ENCODE data around the gene SAE1. TPM values are rescaled to one million over a fixed set of nuclear protein-coding genes. Genes with fewer than 3 reads are reported as not detected.

Gene SAE1
- total RNA-seq, 1 donor from 2014 or later = 305 TPM

DNA sequence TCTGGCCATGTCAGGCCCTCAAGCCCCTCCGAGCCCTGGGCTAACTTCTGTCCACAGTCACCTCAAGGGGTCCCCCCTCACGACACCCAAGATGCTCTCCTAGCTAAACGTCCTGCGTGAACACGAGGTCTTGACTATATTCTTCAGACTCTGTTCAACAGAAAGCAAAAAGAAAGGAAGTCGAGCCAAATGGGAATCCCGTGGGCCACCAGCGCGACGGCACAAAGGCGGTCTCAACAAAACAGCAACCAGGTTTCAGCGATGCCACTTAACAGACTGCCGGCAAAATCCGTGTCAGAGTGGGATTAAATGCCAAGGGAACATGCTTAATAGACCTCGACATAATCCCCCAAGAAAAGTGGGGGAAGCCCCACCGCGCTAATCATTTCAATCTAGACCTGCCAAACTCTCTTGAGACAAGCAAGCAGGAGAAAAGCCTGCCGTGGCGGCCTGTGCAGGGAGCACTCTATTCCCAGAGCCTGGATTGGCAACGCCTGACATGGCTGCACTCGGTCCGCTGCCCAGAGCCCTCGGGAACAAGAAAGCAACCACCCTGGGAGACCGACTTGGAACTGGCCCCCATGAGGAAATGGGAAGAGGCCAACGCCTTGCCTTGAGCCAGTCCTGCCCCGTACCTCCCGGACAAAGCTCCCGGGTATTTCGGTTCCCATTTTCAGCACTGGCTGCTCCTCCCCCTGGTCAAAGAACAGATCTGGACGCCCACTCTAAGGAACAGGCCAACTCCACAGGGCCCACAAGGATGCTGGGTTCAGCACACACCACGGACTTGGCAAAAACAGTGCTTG lies 33.0 kb upstream of the SAE1 start:
- Histone ChIP-seq H3K9me3 (ENCODE audit: low read depth) (no peaks in the 10 kb centered on the region), H3K27me3 (no peaks in the 10 kb centered on the region), H3K4me1 (peaks cover 40% of the 10 kb centered on the region), H2AFZ (replicated peaks) (no peak overlapping the region), H3K9ac (peak overlapping the region; percentile 28), H3F3A (ENCODE audit: low read depth) (peaks cover 13% of the 10 kb centered on the region), H3K4me2 (no peak overlapping the region), H4K20me1 (ENCODE audit: low read depth) (peaks cover 87% of the 10 kb centered on the region), H3K79me2 (ENCODE audit: low read depth) (peaks cover 83% of the 10 kb centered on the region), H3K27ac (no peak overlapping the region), H3K4me3 (no peak overlapping the region), H3K36me3 (no peaks in the 10 kb centered on the region)
- Mint-ChIP-seq H3K4me3 (no peak overlapping the region), H3K4me1 (peaks cover 50% of the 10 kb centered on the region), H3K9me3 (no peaks in the 10 kb centered on the region), H3K27me3 (ENCODE audit: insufficient read depth, low read depth) (no peaks in the 10 kb centered on the region), H3K36me3 (peaks cover 19% of the 10 kb centered on the region), H3K27ac (peak overlapping the region; percentile 59)
- no peak for TF ChIP-seq EZH2phosphoT487 (IDR thresholded peaks at IDR 0.05)
- TF ChIP-seq EZH2 (IDR thresholded peaks at IDR 0.05) = no peak
- no peak for TF ChIP-seq CTCF (IDR thresholded peaks at IDR 0.05)
- no peak for DNase-seq (ENCODE audit: low spot score)

- no peak for TF ChIP-seq CTCF (IDR thresholded peaks at IDR 0.05)
- no peak for TF ChIP-seq EZH2phosphoT487 (IDR thresholded peaks at IDR 0.05)
- no peak for TF ChIP-seq EZH2 (IDR thresholded peaks at IDR 0.05)
- H3K27ac ChIP-seq = no peak overlapping the region
- peaks cover 57% of the 10 kb centered on the region for H3K4me1 Mint-ChIP-seq
- peaks cover 16% of the 10 kb centered on the region for H3K36me3 Mint-ChIP-seq
- H3K9me3 Mint-ChIP-seq = no peaks in the 10 kb centered on the region
- no peaks in the 10 kb centered on the region for H3K9me3 ChIP-seq (ENCODE audit: low read depth)
- no peaks in the 10 kb centered on the region for H3K27me3 Mint-ChIP-seq (ENCODE audit: insufficient read depth, low read depth)
- peaks cover 44% of the 10 kb centered on the region for H3K4me1 ChIP-seq
- H3F3A ChIP-seq (ENCODE audit: low read depth) = peaks cover 13% of the 10 kb centered on the region
- DNase-seq (ENCODE audit: low spot score) = no peak
- H3K36me3 ChIP-seq = no peaks in the 10 kb centered on the region
- no peak overlapping the region for H2AFZ ChIP-seq (replicated peaks)
- no peak overlapping the region for H3K4me3 ChIP-seq
- no peaks in the 10 kb centered on the region for H3K27me3 ChIP-seq
- no peak overlapping the region for H3K9ac ChIP-seq
- no peak overlapping the region for H3K4me3 Mint-ChIP-seq
- H3K79me2 ChIP-seq (ENCODE audit: low read depth) = peaks cover 91% of the 10 kb centered on the region
- peak overlapping the region; percentile 74 for H3K27ac Mint-ChIP-seq
- peak overlapping the region; percentile 43 for H3K4me2 ChIP-seq
- H4K20me1 ChIP-seq (ENCODE audit: low read depth) = peaks cover 97% of the 10 kb centered on the region
Measured at GRCh38 chr19:47098608-47099007, 32.0 kb upstream of the SAE1 start.

DNA sequence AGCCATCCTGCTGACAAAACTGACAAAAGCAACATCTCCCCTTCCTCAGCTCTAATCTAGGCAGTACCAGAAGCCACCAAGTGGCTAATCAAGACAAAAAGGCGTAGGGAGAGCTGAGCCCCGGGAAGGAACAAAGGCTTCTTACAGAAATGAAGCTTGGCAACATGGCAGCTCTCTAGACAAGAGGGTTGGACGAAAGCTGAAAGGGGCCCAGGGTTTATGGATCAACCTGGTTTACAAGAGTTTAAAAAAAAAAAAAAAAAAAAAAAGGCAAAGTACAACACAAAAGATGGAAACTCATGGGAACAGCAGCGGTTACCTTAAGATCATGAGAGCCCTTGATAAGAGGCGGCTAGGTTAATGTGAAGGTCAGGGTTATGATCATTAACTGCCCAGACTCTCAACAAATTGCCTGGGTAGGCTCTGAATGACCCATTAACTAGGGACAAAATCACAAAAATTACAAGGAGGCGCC lies 31.0 kb upstream of the SAE1 start:
- Mint-ChIP-seq H3K36me3 (peaks cover 10% of the 10 kb centered on the region), H3K9me3 (no peaks in the 10 kb centered on the region), H3K4me3 (no peak overlapping the region), H3K27me3 (ENCODE audit: insufficient read depth, low read depth) (no peaks in the 10 kb centered on the region), H3K4me1 (peaks cover 53% of the 10 kb centered on the region), H3K27ac (peak overlapping the region; percentile 79)
- TF ChIP-seq EZH2phosphoT487 (IDR thresholded peaks at IDR 0.05) (no peak), EZH2 (IDR thresholded peaks at IDR 0.05) (no peak), CTCF (IDR thresholded peaks at IDR 0.05) (no peak)
- H3F3A ChIP-seq (ENCODE audit: low read depth) = peaks cover 13% of the 10 kb centered on the region
- H2AFZ ChIP-seq (replicated peaks) = no peak overlapping the region
- H3K27me3 ChIP-seq = no peaks in the 10 kb centered on the region
- H3K36me3 ChIP-seq = no peaks in the 10 kb centered on the region
- no peaks in the 10 kb centered on the region for H3K9me3 ChIP-seq (ENCODE audit: low read depth)
- H3K79me2 ChIP-seq (ENCODE audit: low read depth) = peaks cover 100% of the 10 kb centered on the region
- peak; percentile 65 for DNase-seq (ENCODE audit: low spot score)
- no peak overlapping the region for H3K4me3 ChIP-seq
- H3K4me2 ChIP-seq = peak overlapping the region; percentile 43
- H3K27ac ChIP-seq = no peak overlapping the region
- peak overlapping the region; percentile 6 for H3K9ac ChIP-seq
- H4K20me1 ChIP-seq (ENCODE audit: low read depth) = peaks cover 94% of the 10 kb centered on the region
- peaks cover 44% of the 10 kb centered on the region for H3K4me1 ChIP-seq
